OCI-LY1 (cell line): Measurements from ENCODE around the gene ASS1.

ENCODE experiments used
- EZH2 ChIP-seq: fragments of 200-600 bp; sonication (generic), shearing (Covaris generic); IDR thresholded peaks from 2 replicates; pipeline ENCODE4 v1.8.0; 2017; ENCODE audit warnings: borderline replicate concordance, mixed run types, mild to moderate bottlenecking, antibody characterized with exemption, low read length, moderate library complexity, mixed read lengths
- TF ChIP-seq, protein P1 (sequence below): fragments of 200-600 bp; sonication (generic), shearing (Covaris generic); IDR thresholded peaks from 2 replicates; pipeline ENCODE4 v1.5.1; 2017; ENCODE audit warnings: mild to moderate bottlenecking, antibody characterized with exemption, low read length, moderate library complexity, mixed read lengths

DNA sequence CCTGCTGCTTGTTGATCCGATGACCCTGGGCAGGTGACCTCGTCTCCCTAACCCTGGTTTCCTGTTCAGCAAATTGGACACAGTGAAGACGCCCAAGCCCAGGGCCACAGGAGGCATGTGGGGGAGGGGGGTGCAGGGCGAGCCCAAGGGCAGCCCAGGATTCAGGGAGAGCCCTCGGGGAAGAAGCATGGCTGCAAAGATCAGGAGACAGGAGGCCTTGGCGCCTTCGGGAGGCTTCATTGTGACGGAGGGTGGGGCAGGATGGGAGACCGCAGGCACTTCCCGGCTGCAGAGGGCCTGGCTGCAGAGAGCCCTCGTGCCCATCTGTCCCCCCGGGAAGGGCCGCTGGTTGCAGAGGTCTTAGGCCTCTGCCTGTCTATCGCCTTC, 6.2 kb downstream of the ASS1 start:
- TF ChIP-seq, protein P1, sequence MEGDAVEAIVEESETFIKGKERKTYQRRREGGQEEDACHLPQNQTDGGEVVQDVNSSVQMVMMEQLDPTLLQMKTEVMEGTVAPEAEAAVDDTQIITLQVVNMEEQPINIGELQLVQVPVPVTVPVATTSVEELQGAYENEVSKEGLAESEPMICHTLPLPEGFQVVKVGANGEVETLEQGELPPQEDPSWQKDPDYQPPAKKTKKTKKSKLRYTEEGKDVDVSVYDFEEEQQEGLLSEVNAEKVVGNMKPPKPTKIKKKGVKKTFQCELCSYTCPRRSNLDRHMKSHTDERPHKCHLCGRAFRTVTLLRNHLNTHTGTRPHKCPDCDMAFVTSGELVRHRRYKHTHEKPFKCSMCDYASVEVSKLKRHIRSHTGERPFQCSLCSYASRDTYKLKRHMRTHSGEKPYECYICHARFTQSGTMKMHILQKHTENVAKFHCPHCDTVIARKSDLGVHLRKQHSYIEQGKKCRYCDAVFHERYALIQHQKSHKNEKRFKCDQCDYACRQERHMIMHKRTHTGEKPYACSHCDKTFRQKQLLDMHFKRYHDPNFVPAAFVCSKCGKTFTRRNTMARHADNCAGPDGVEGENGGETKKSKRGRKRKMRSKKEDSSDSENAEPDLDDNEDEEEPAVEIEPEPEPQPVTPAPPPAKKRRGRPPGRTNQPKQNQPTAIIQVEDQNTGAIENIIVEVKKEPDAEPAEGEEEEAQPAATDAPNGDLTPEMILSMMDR = no peak
- TF ChIP-seq EZH2 = no peak
